Lung (tissue), 12 donors: Measurements from ENCODE around the gene GLB1L2. TPM values are rescaled to one million over a fixed set of nuclear protein-coding genes. Genes with fewer than 3 reads are reported as not detected.

Source experiments
- ATAC-seq: fragments of 200-7000 bp; cut with Tn5 transposase; one replicate; pipeline ENCODE4 v1.9.1; 2020; ENCODE audit warnings: moderate number of reproducible peaks; ENCODE audit not compliant: insufficient read depth, low FRiP score
- DNase-seq, 3 donors: peaks; one replicate each; pipeline ENCODE4 v3.0.0-alpha.2; 2013 to 2017
- H3K27ac ChIP-seq, 2 donors: one replicate each; pipeline ENCODE4 v1.5.1; 2013; ENCODE audit warnings: mild to moderate bottlenecking in 2 of 2, moderate library complexity in 2 of 2, control low read depth in 1 of 2, inconsistent platforms in 1 of 2, low read depth in 1 of 2, low read length in 1 of 2
- H3K27me3 ChIP-seq, 3 donors: one replicate each; pipeline ENCODE4 v1.5.1; 2013; ENCODE audit warnings: low read length in 2 of 3; ENCODE audit not compliant: control insufficient read depth in 3 of 3, insufficient read depth in 3 of 3
- H3K36me3 ChIP-seq, 4 donors: one replicate each; pipeline ENCODE4 v1.5.1; 2013; ENCODE audit warnings: low read length in 4 of 4, mild to moderate bottlenecking in 1 of 4, moderate library complexity in 1 of 4; ENCODE audit not compliant: control insufficient read depth in 4 of 4, insufficient read depth in 4 of 4
- H3K4me1 ChIP-seq, 5 donors: one replicate each; pipeline ENCODE4 v1.5.1; 2013; ENCODE audit warnings: low read length in 5 of 5, mild to moderate bottlenecking in 2 of 5, moderate library complexity in 1 of 5; ENCODE audit not compliant: control insufficient read depth in 5 of 5, insufficient read depth in 5 of 5
- H3K4me3 ChIP-seq: one replicate; pipeline ENCODE4 v1.5.1; 2013; ENCODE audit warnings: mild to moderate bottlenecking, control low read depth, moderate library complexity
- H3K9ac ChIP-seq, 2 donors: one replicate each; pipeline ENCODE4 v1.5.1; 2013; ENCODE audit warnings: low read length in 2 of 2, control low read depth in 1 of 2; ENCODE audit not compliant: insufficient read depth in 1 of 2
- H3K9me3 ChIP-seq, 4 donors: one replicate each; pipeline ENCODE4 v1.5.1; 2013; ENCODE audit warnings: low read length in 3 of 4, mild to moderate bottlenecking in 1 of 4, moderate library complexity in 1 of 4; ENCODE audit not compliant: control insufficient read depth in 4 of 4, insufficient read depth in 3 of 4
- CTCF ChIP-seq: IDR thresholded peaks from 2 replicates; pipeline ENCODE4 v1.5.1; 2012; ENCODE audit warnings: mild to moderate bottlenecking; ENCODE audit errors: control extremely low read depth, extremely low read depth
- WGBS, 2 donors: extraction: QIAGEN DNeasy Blood & Tissue Kit; methylation state at CpG; one replicate each; pipeline ENCODE4 v1.1.7; 2013; 5-methylcytosine and 5-hydroxymethylcytosine counted together
- polyA plus RNA-seq, 2 donors: library from polyadenylated mRNA; stranded (reverse); fragments of 200-250 nt; gene quantifications; one replicate each; pipeline ENCODE4 v1.2.1, GENCODE V29; 2013
- total RNA-seq, 2 donors: library from RNA; depleted of rRNA in 1 of 2; stranded (reverse); fragments of >200 nt in 1 of 2; gene quantifications; one replicate each; pipeline ENCODE4 v1.2.1, GENCODE V29; 2014 to 2021
- donor health status: control.
- donor health status: control.
- donor health status: Bipolar disorder and iron deficiency.
- donor health status: healthy.
- donor health status: DM: yes; HTN: yes; CAD: no.

Gene GLB1L2
- total and polyA plus RNA-seq, 4 donors, result 7.1 to 13.6 (median 9.3) TPM

DNA sequence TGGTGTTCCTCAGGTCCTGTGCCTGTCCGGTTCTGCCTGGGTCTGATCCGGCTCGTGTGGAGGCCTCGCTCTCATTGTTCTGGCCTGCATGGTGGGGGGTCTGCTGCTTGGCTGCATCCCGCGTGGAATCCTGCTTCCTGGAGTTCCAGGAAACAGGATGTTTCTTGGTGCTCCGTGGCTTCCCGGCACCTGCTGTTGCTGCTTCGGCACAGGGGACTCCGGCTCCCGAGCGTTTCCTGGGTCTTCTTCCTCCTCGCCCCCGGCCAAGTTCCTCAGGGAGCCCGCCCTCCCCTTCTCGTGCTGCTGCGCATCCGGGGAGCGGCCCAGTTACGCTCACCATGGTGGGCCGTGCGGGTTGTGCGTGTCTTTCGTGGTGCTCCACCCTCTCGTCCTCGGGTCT lies 29.9 kb downstream of the GLB1L2 start:
- no peak for TF ChIP-seq CTCF
- H3K36me3 ChIP-seq, result no peaks in the 10 kb centered on the region
- H3K27ac ChIP-seq, result no peak overlapping the region
- H3K4me1 ChIP-seq, result no peaks in the 10 kb centered on the region
- no peak overlapping the region for H3K4me3 ChIP-seq
- 70 to 75% methylated on average over 24 to 26 of the region's 26 CpGs for WGBS, 2 donors
- H3K9me3 ChIP-seq, result no peaks in the 10 kb centered on the region
- DNase-seq (no peak), ATAC-seq (no peak)
- no peak overlapping the region for H3K9ac ChIP-seq
- H3K27me3 ChIP-seq, result no peaks in the 10 kb centered on the region

DNA sequence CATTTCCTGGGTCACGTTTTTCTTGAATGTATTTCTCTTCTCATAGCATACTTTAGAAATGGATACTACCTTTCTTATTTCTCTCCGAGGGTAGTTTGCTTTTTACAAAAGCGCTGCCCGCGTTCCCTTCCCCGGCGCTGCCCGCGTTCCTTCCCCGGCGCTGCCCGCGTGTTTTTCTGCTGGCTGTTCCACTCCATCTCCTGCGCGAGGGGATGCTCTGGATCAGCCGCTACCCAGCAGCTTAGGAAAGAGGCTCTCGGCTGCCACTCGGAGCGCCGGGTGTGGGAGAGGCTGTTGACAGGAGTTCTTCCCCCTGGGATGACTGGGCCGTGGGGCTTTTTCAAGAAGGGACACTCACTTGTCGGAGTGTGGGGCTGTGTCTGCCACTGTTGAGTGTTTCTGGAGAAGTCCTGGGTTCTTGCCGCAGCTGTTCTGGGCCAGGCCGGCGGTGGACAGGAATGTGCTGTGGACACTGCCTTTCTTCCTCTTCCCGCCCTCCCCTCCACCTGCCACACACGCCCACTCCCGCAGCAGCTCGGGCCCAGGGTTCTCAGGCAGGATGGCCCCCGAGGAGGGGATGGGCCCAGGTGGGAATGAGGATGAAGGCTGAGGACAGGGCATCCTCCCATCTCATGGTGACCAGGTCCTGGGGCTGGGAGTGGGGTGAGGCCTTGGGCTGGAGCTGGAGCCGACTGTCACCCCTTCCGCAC lies 30.6 kb downstream of the GLB1L2 start:
- H3K27me3 ChIP-seq, result no peaks in the 10 kb centered on the region
- WGBS, 2 donors, result 87 to 90% methylated on average over 32 of the region's 32 CpGs
- no peak for TF ChIP-seq CTCF
- H3K27ac ChIP-seq, result no peak overlapping the region
- H3K9ac ChIP-seq, result no peak overlapping the region
- no peaks in the 10 kb centered on the region for H3K36me3 ChIP-seq
- ATAC-seq (no peak), DNase-seq (no peak)
- H3K4me1 ChIP-seq, result no peaks in the 10 kb centered on the region
- no peak overlapping the region for H3K4me3 ChIP-seq
- H3K9me3 ChIP-seq, result no peaks in the 10 kb centered on the region

GRCh38 chr11:134363161-134363560 lies 31.4 kb downstream of the GLB1L2 start:
- Histone ChIP-seq H3K4me1 (no peaks in the 10 kb centered on the region), H3K9ac (no peak overlapping the region), H3K4me3 (no peak overlapping the region), H3K36me3 (no peaks in the 10 kb centered on the region), H3K9me3 (no peaks in the 10 kb centered on the region), H3K27me3 (no peaks in the 10 kb centered on the region), H3K27ac (no peak overlapping the region)
- DNase-seq (no peak), ATAC-seq (no peak)
- 89 to 90% methylated on average over 8 to 9 of the region's 9 CpGs for WGBS, 2 donors
- TF ChIP-seq CTCF, result no peak

- WGBS, 2 donors, result 63 to 83% methylated on average over 7 of the region's 7 CpGs
Measured at GRCh38 chr11:134363592-134363991, 31.8 kb downstream of the GLB1L2 start.

More at GRCh38 chr11:134363592-134363991, 31.8 kb downstream of the GLB1L2 start:
- no peaks in the 10 kb centered on the region for H3K27me3 ChIP-seq
- ATAC-seq (no peak), DNase-seq (no peak)
- H3K9ac ChIP-seq, result no peak overlapping the region
- H3K27ac ChIP-seq, result no peak overlapping the region
- no peaks in the 10 kb centered on the region for H3K36me3 ChIP-seq
- no peaks in the 10 kb centered on the region for H3K4me1 ChIP-seq
- TF ChIP-seq CTCF, result no peak
- no peaks in the 10 kb centered on the region for H3K9me3 ChIP-seq
- no peak overlapping the region for H3K4me3 ChIP-seq
